GM18867 (cell line): Measurements from ENCODE around the gene NPR1.
A peak's percentile ranks its signal among the peaks of the same experiment; 100 is the strongest.
"Not testable (repeated sequence)": the region's sequence is repeated elsewhere in the genome, so short reads cannot be mapped to it uniquely, and the experiment has no call there.

Experiments
- ATAC-seq: cut with Tn5 transposase; IDR thresholded peaks from one replicate; pipeline ENCODE4 v1.9.1; 2021; ENCODE audit warnings: mild to moderate bottlenecking, moderate library complexity; ENCODE audit not compliant: unreplicated experiment

NPR1 gene

GRCh38 chr1:153649137-153649862 is 29.2 kb upstream of the NPR1 start:
- no peak for ATAC-seq

GRCh38 chr1:153649863-153650235 is 28.6 kb upstream of the NPR1 start:
- ATAC-seq = no peak

GRCh38 chr1:153651771-153652170 is 26.7 kb upstream of the NPR1 start:
- no peak for ATAC-seq

- no peak for ATAC-seq
Observed at GRCh38 chr1:153652805-153653500, 25.5 kb upstream of the NPR1 start.

- ATAC-seq = no peak
Observed at GRCh38 chr1:153655333-153655732, 23.2 kb upstream of the NPR1 start.

- peak; percentile 90 for ATAC-seq
Observed at GRCh38 chr1:153658400-153659174, 19.9 kb upstream of the NPR1 start, which contains the start of gene SNAPIN. Gene SNAPIN (plus strand): TSS chr1:153658703. CDS start chr1:153658744, 41 bp downstream.

- ATAC-seq = no peak
Observed at GRCh38 chr1:153659175-153659534, 19.3 kb upstream of the NPR1 start.

GRCh38 chr1:153659656-153660055 is 18.8 kb upstream of the NPR1 start:
- ATAC-seq = no peak

- ATAC-seq = no peak
Observed at GRCh38 chr1:153661111-153661708, 17.3 kb upstream of the NPR1 start.

- no peak for ATAC-seq
Observed at GRCh38 chr1:153662269-153662668, 16.2 kb upstream of the NPR1 start.

- no peak for ATAC-seq
Observed at GRCh38 chr1:153663211-153663610, 15.3 kb upstream of the NPR1 start.

- no peak for ATAC-seq
Observed at GRCh38 chr1:153667439-153667838, 11.0 kb upstream of the NPR1 start.

- not testable (repeated sequence) for ATAC-seq
Observed at GRCh38 chr1:153668672-153669071, 9.8 kb upstream of the NPR1 start.

GRCh38 chr1:153669606-153670005 is 8.9 kb upstream of the NPR1 start:
- ATAC-seq = no peak

GRCh38 chr1:153670257-153670858 is 8.1 kb upstream of the NPR1 start:
- ATAC-seq = no peak

GRCh38 chr1:153670859-153671627 is 7.4 kb upstream of the NPR1 start, which contains the start of gene ILF2:
Gene ILF2 (minus strand): TSS chr1:153670993. CDS start chr1:153670922, 71 bp downstream.
- ATAC-seq = peak; percentile 93

- peak; percentile 19 for ATAC-seq
Observed at GRCh38 chr1:153671628-153672353, 6.7 kb upstream of the NPR1 start.

GRCh38 chr1:153673511-153673910 is 5.0 kb upstream of the NPR1 start:
- ATAC-seq = no peak
